ENCODE measurements around the gene IP6K1.

GRCh38 chr3:49799105-49799504, 12.8 kb upstream of the IP6K1 start:
- TF ChIP-seq EZH2 (IDR thresholded peaks at IDR 0.05; ENCODE audit: borderline replicate concordance, low read length) (no peak), CTCF (IDR thresholded peaks at IDR 0.05; ENCODE audit: low read length) (no peak)

Data from OCI-LY1 (cell line).